Parathyroid adenoma (tissue), 2 donors: ENCODE data around the gene ATP6V1G1.

ENCODE experiments used
- H2AFZ ChIP-seq: fragments of 300-600 bp; sonication (generic); one replicate; pipeline ENCODE4 v1.7.0; 2017; ENCODE audit warnings: antibody characterized with exemption, mild to moderate bottlenecking
- H3K27ac ChIP-seq: fragments of 300-600 bp; sonication (generic); one replicate; pipeline ENCODE4 v1.7.0; 2017
- H3K27me3 ChIP-seq: fragments of 300-600 bp; sonication (generic); one replicate; pipeline ENCODE4 v1.7.0; 2017; ENCODE audit warnings: low read length; ENCODE audit not compliant: control insufficient read depth, insufficient read depth
- H3K36me3 ChIP-seq: fragments of 300-600 bp; sonication (generic); one replicate; pipeline ENCODE4 v1.7.0; 2017; ENCODE audit warnings: low read length; ENCODE audit not compliant: control insufficient read depth, insufficient read depth
- H3K4me1 ChIP-seq: fragments of 300-600 bp; sonication (generic); one replicate; pipeline ENCODE4 v1.7.0; 2017; ENCODE audit warnings: control low read depth
- H3K4me2 ChIP-seq: fragments of 300-600 bp; sonication (generic); one replicate; pipeline ENCODE4 v1.7.0; 2017; ENCODE audit warnings: low read length
- H3K4me3 ChIP-seq: fragments of 300-600 bp; sonication (generic); one replicate; pipeline ENCODE4 v1.7.0; 2017; ENCODE audit warnings: low read depth, low read length
- H3K79me2 ChIP-seq: fragments of 300-600 bp; sonication (generic); one replicate; pipeline ENCODE4 v1.7.0; 2017; ENCODE audit warnings: control low read depth
- H3K9ac ChIP-seq: fragments of 300-600 bp; sonication (generic); one replicate; pipeline ENCODE4 v1.7.0; 2017; ENCODE audit warnings: mild to moderate bottlenecking
- H3K9me3 ChIP-seq: fragments of 300-600 bp; sonication (generic); one replicate; pipeline ENCODE4 v1.7.0; 2017; ENCODE audit warnings: low read length; ENCODE audit not compliant: control insufficient read depth
- CTCF ChIP-seq: fragments of 300-600 bp; sonication (generic); IDR thresholded peaks from one replicate; pipeline ENCODE4 v1.7.0; 2017; ENCODE audit warnings: antibody characterized with exemption, mild to moderate bottlenecking
- donor health status: primary hyperparathyroidism.

Gene ATP6V1G1

GRCh38 chr9:114561771-114562170 lies 25.8 kb upstream of the ATP6V1G1 start:
- no peak overlapping the region for H3K27ac ChIP-seq
- no peak overlapping the region for H3K9ac ChIP-seq
- no peaks in the 10 kb centered on the region for H3K36me3 ChIP-seq
- no peaks in the 10 kb centered on the region for H3K9me3 ChIP-seq
- no peaks in the 10 kb centered on the region for H3K27me3 ChIP-seq
- H3K79me2 ChIP-seq, result no peaks in the 10 kb centered on the region
- no peak overlapping the region for H2AFZ ChIP-seq
- no peak overlapping the region for H3K4me3 ChIP-seq
- TF ChIP-seq CTCF, result no peak
- H3K4me1 ChIP-seq, result no peaks in the 10 kb centered on the region
- H3K4me2 ChIP-seq, result no peak overlapping the region

GRCh38 chr9:114565204-114565603 lies 22.4 kb upstream of the ATP6V1G1 start:
- Histone ChIP-seq H3K36me3 (no peaks in the 10 kb centered on the region), H3K79me2 (no peaks in the 10 kb centered on the region), H3K9me3 (no peaks in the 10 kb centered on the region), H3K9ac (no peak overlapping the region), H3K4me2 (no peak overlapping the region), H3K27ac (no peak overlapping the region), H2AFZ (no peak overlapping the region), H3K27me3 (no peaks in the 10 kb centered on the region), H3K4me3 (no peak overlapping the region), H3K4me1 (no peaks in the 10 kb centered on the region)
- TF ChIP-seq CTCF, result no peak

- H3K36me3 ChIP-seq, result no peaks in the 10 kb centered on the region
- H3K9ac ChIP-seq, result no peak overlapping the region
- H3K9me3 ChIP-seq, result no peaks in the 10 kb centered on the region
- no peak overlapping the region for H3K4me3 ChIP-seq
- no peak overlapping the region for H3K27ac ChIP-seq
- TF ChIP-seq CTCF, result no peak
- H3K4me2 ChIP-seq, result no peak overlapping the region
- no peaks in the 10 kb centered on the region for H3K4me1 ChIP-seq
- no peaks in the 10 kb centered on the region for H3K27me3 ChIP-seq
- no peak overlapping the region for H2AFZ ChIP-seq
- no peaks in the 10 kb centered on the region for H3K79me2 ChIP-seq
Observed at GRCh38 chr9:114570742-114571141, 16.8 kb upstream of the ATP6V1G1 start.

- no peaks in the 10 kb centered on the region for H3K27me3 ChIP-seq
- no peak overlapping the region for H3K27ac ChIP-seq
- H3K79me2 ChIP-seq, result no peaks in the 10 kb centered on the region
- H3K4me1 ChIP-seq, result no peaks in the 10 kb centered on the region
- no peak for TF ChIP-seq CTCF
- H3K4me3 ChIP-seq, result no peak overlapping the region
- H3K9me3 ChIP-seq, result no peaks in the 10 kb centered on the region
- no peaks in the 10 kb centered on the region for H3K36me3 ChIP-seq
- no peak overlapping the region for H2AFZ ChIP-seq
- H3K9ac ChIP-seq, result no peak overlapping the region
- no peak overlapping the region for H3K4me2 ChIP-seq
Observed at GRCh38 chr9:114571391-114571790, 16.2 kb upstream of the ATP6V1G1 start.

- TF ChIP-seq CTCF, result no peak
- H3K9me3 ChIP-seq, result no peaks in the 10 kb centered on the region
- no peak overlapping the region for H3K9ac ChIP-seq
- no peak overlapping the region for H3K4me2 ChIP-seq
- H3K36me3 ChIP-seq, result no peaks in the 10 kb centered on the region
- no peaks in the 10 kb centered on the region for H3K79me2 ChIP-seq
- peaks cover 2% of the 10 kb centered on the region for H3K4me1 ChIP-seq
- H2AFZ ChIP-seq, result no peak overlapping the region
- no peaks in the 10 kb centered on the region for H3K27me3 ChIP-seq
- no peak overlapping the region for H3K4me3 ChIP-seq
- H3K27ac ChIP-seq, result no peak overlapping the region
Observed at GRCh38 chr9:114572199-114572598, 15.4 kb upstream of the ATP6V1G1 start.
